SU-DHL-6 (cell line): Measurements from ENCODE around the gene MAPKAPK3.

ENCODE experiments used
- EZH2phosphoT487 ChIP-seq: fragments of 200-600 bp; sonication (generic), shearing (Covaris generic); conservative IDR thresholded peaks from 2 replicates; pipeline ENCODE4 v1.6.1; 2018; ENCODE audit warnings: mild to moderate bottlenecking, antibody characterized with exemption, low read length, moderate library complexity, mixed read lengths
- TF ChIP-seq, protein P1 (sequence below): fragments of 200-600 bp; sonication (generic); IDR thresholded peaks from one replicate; pipeline ENCODE4 v1.5.1; 2017; ENCODE audit warnings: antibody characterized with exemption, mild to moderate bottlenecking, low read length, moderate library complexity; ENCODE audit not compliant: insufficient read depth, poor library complexity, severe bottlenecking

DNA sequence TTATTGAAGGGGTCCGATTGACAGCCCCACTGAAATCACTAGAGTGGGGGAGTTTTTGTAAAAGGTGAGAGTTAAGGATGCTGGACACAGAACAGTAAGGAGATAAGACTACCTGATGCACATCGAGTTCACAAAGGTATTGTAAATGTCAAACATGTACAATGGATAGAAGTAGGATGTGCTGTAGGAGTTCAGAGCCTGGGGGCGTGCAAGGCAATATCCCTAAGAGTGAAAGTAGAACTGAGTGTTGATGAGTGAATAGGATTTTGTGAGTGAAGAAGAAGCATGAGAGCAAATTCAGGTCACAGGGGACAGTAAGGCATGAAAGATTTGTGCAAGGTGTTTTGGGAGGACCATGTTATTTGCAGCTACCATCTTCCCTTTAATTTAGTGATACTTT is 79.3 kb downstream of the MAPKAPK3 start:
- TF ChIP-seq, protein P1, sequence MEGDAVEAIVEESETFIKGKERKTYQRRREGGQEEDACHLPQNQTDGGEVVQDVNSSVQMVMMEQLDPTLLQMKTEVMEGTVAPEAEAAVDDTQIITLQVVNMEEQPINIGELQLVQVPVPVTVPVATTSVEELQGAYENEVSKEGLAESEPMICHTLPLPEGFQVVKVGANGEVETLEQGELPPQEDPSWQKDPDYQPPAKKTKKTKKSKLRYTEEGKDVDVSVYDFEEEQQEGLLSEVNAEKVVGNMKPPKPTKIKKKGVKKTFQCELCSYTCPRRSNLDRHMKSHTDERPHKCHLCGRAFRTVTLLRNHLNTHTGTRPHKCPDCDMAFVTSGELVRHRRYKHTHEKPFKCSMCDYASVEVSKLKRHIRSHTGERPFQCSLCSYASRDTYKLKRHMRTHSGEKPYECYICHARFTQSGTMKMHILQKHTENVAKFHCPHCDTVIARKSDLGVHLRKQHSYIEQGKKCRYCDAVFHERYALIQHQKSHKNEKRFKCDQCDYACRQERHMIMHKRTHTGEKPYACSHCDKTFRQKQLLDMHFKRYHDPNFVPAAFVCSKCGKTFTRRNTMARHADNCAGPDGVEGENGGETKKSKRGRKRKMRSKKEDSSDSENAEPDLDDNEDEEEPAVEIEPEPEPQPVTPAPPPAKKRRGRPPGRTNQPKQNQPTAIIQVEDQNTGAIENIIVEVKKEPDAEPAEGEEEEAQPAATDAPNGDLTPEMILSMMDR: no peak
- no peak for TF ChIP-seq EZH2phosphoT487
